B cell (primary cell): Measurements from ENCODE around the gene SLC30A9. TPM values are rescaled to one million over a fixed set of nuclear protein-coding genes. Genes with fewer than 3 reads are reported as not detected.

Experiments used
- ATAC-seq: fragments of 200-7000 bp; cut with Tn5 transposase; one replicate; pipeline ENCODE4 v1.10.0; 2021; ENCODE audit warnings: low read depth, mild to moderate bottlenecking, moderate number of reproducible peaks, moderate library complexity
- CTCF ChIA-PET: fragments of 350-600 bp; sonication (Branson Sonifier 250); formaldehyde crosslinking; loops from one replicate; lab custom pipeline; 2021; ENCODE audit warnings: antibody characterized with exemption, inconsistent platforms; lab: Charles Lee
- POLR2A ChIA-PET: fragments of 350-600 bp; sonication (Branson Sonifier 250); formaldehyde crosslinking; loops from one replicate; lab custom pipeline; 2021; ENCODE audit warnings: antibody characterized with exemption; lab: Charles Lee
- DNase-seq: peaks from one replicate; pipeline ENCODE4 v3.0.0; 2013
- H2AFZ ChIP-seq: 2 replicates; pipeline ENCODE4 v1.6.1; 2012; ENCODE audit warnings: mild to moderate bottlenecking, low read depth, low read length; ENCODE audit not compliant: insufficient read depth, poor library complexity, severe bottlenecking
- H3K27ac ChIP-seq, 2 donors: 1 replicate in 1 of 2; 2 replicates in 1 of 2; pipeline ENCODE4 v1.5.1; 2012 to 2013; ENCODE audit warnings: low read length in 2 of 2, mild to moderate bottlenecking in 2 of 2, moderate library complexity in 1 of 2
- H3K27me3 ChIP-seq, 4 experiments: fragments of 200-600 bp in 1 of 4; sonication (generic) in 1 of 4; replicated peaks in 1 of 4; 1 replicate in 2 of 4; 2 replicates in 2 of 4; pipeline versions ENCODE4 v1.6.1 to v1.7.0; 2013 to 2016; ENCODE audit warnings: low read length in 3 of 4, mild to moderate bottlenecking in 2 of 4, mixed read lengths in 1 of 4, moderate library complexity in 1 of 4; ENCODE audit not compliant: insufficient read depth in 4 of 4, control insufficient read depth in 3 of 4; ENCODE audit errors: control extremely low read depth in 1 of 4
- H3K36me3 ChIP-seq, 2 experiments: replicated peaks in 1 of 2; 1 replicate in 1 of 2; 2 replicates in 1 of 2; pipeline versions ENCODE4 v1.6.1 to v1.7.1; 2013; ENCODE audit warnings: low read length in 1 of 2; ENCODE audit not compliant: insufficient read depth in 2 of 2, control insufficient read depth in 1 of 2; ENCODE audit errors: control extremely low read depth in 1 of 2, extremely low read depth in 1 of 2
- H3K4me1 ChIP-seq, 2 donors: fragments of 200-600 bp in 1 of 2; sonication (generic) in 1 of 2; 1 replicate in 1 of 2; 2 replicates in 1 of 2; pipeline versions ENCODE4 v1.5.1 to v1.6.1; 2013 to 2017; ENCODE audit warnings: low read length in 2 of 2; ENCODE audit not compliant: control insufficient read depth in 2 of 2, insufficient read depth in 2 of 2
- H3K4me2 ChIP-seq: replicated peaks from 2 replicates; pipeline ENCODE3; 2012; ENCODE audit warnings: mild to moderate bottlenecking, low read depth, low read length; ENCODE audit not compliant: poor library complexity, severe bottlenecking
- H3K4me3 ChIP-seq, 5 experiments: fragments of 200-600 bp in 1 of 5; sonication (generic) in 1 of 5; 1 replicate in 3 of 5; 2 replicates in 2 of 5; pipeline versions ENCODE4 v1.5.1 to v1.7.0; 2011 to 2016; ENCODE audit warnings: low read length in 4 of 5, mild to moderate bottlenecking in 4 of 5, low read depth in 2 of 5, control low read depth in 1 of 5, moderate library complexity in 1 of 5; ENCODE audit not compliant: insufficient read depth in 1 of 5; ENCODE audit errors: control extremely low read depth in 1 of 5, extremely low read depth in 1 of 5
- H3K79me2 ChIP-seq: fragments of 200-600 bp; sonication (generic); one replicate; pipeline ENCODE4 v1.6.0; 2016; ENCODE audit warnings: low read length; ENCODE audit not compliant: control insufficient read depth, insufficient read depth
- H3K9ac ChIP-seq: fragments of 200-600 bp; sonication (generic); 2 replicates; pipeline ENCODE4 v1.6.1; 2017; ENCODE audit warnings: mild to moderate bottlenecking, low read length, moderate library complexity
- H3K9me3 ChIP-seq, 3 donors: one replicate each; pipeline versions ENCODE4 v1.6.1 to v1.7.1; 2013; ENCODE audit warnings: low read length in 2 of 3; ENCODE audit not compliant: control insufficient read depth in 2 of 3, insufficient read depth in 1 of 3; ENCODE audit errors: control extremely low read depth in 1 of 3
- H4K20me1 ChIP-seq: 2 replicates; pipeline ENCODE4 v1.6.0; 2012; ENCODE audit warnings: mild to moderate bottlenecking, low read length; ENCODE audit not compliant: insufficient read depth, control insufficient read depth, poor library complexity, severe bottlenecking
- H3K27ac Mint-ChIP-seq: one replicate; pipeline ENCODE4 v1.8.0; 2021; ENCODE audit warnings: mixed read lengths
- H3K27me3 Mint-ChIP-seq: one replicate; pipeline ENCODE4 v1.8.0; 2021; ENCODE audit warnings: mixed read lengths
- H3K4me1 Mint-ChIP-seq: one replicate; pipeline ENCODE4 v1.8.0; 2021; ENCODE audit warnings: mixed read lengths
- H3K4me3 Mint-ChIP-seq: one replicate; pipeline ENCODE4 v1.8.0; 2021; ENCODE audit warnings: mixed read lengths
- H3K9me3 Mint-ChIP-seq: one replicate; pipeline ENCODE4 v1.8.0; 2022; ENCODE audit warnings: mixed read lengths; ENCODE audit not compliant: insufficient read depth
- EZH2 ChIP-seq: IDR thresholded peaks from 2 replicates; pipeline ENCODE4 v1.6.1; 2012; ENCODE audit warnings: borderline replicate concordance, low read depth, mild to moderate bottlenecking, moderate library complexity, low read length; ENCODE audit not compliant: insufficient read depth, poor library complexity, severe bottlenecking
- WGBS: methylation state at CpG from one replicate; pipeline ENCODE4 v1.1.5; 2013; ENCODE audit warnings: missing lambda C conversion rate; ENCODE audit not compliant: insufficient coverage; 5-methylcytosine and 5-hydroxymethylcytosine counted together
- intact Hi-C: fragments of 100-400 bp; cut with micrococcal nuclease; formaldehyde crosslinking; loops from one replicate; pipeline ENCODE4 v1.10.0; 2022
- polyA plus RNA-seq: library from polyadenylated mRNA; depleted of rRNA; stranded (reverse); fragments of >200 nt; gene quantifications from 2 replicates; pipeline ENCODE4 v1.2.3, GENCODE V29; 2012
- total RNA-seq, 2 donors: library from RNA; stranded (reverse); fragments of 120-200 nt in 1 of 2; gene quantifications; 1 replicate in 1 of 2; 2 replicates in 1 of 2; pipeline versions ENCODE4 v1.2.3 to v1.2.4, GENCODE V29; 2013 to 2022
- TF ChIP-seq, protein P1 (sequence below): fragments of 200-600 bp; IDR thresholded peaks from one replicate; pipeline ENCODE4 v1.8.0; 2022; ENCODE audit warnings: antibody characterized with exemption, mild to moderate bottlenecking

SLC30A9 gene
- total and polyA plus RNA-seq, 2 donors (not counting 1 experiment from before 2014, with no cell fraction given), result 9.9 to 37.0 TPM

DNA sequence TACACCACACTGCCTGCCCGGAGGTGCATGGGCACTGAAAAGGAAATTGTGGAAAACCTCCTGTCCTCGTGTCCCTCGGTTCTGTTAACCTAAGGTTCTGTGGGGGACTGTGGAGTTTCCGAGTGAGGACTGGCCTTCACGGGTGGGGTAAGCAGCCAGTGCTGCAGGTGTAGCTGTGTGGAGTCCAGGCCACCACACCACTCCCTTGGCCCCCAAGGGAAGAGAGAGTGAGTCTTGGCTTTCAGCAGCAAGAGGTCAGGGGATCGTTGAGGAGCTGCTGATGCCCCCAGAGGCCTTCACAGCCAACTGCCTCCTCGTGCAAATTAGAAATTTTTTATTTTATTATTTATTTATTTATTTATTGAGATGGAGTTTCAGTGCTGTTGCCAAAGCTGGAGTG is 141.8 kb downstream of the SLC30A9 start:
- intact Hi-C loops, result no loop called here
- peaks cover 6 to 8% of the 10 kb centered on the region in 2 donors for H3K4me1 ChIP-seq
- no peak overlapping the region for H2AFZ ChIP-seq
- ChIA-PET POLR2A (no interaction called here), CTCF (no interaction called here)
- peaks cover 0 to 3% of the 10 kb centered on the region in 2 experiments for H3K36me3 ChIP-seq
- H3K27ac ChIP-seq, result no peak overlapping the region
- H3K79me2 ChIP-seq, result peaks cover 33% of the 10 kb centered on the region
- H3K27ac Mint-ChIP-seq, result no peak overlapping the region
- ATAC-seq (no peak), DNase-seq (no peak)
- WGBS, result 98% methylated on average over 4 of the region's 7 CpGs
- peaks cover 0 to 4% (median 0%) of the 10 kb centered on the region in 3 donors for H3K9me3 ChIP-seq
- H3K4me2 ChIP-seq, result no peak overlapping the region
- no peaks in the 10 kb centered on the region for H3K27me3 ChIP-seq
- H3K9ac ChIP-seq, result no peak overlapping the region
- H3K9me3 Mint-ChIP-seq, result no peaks in the 10 kb centered on the region
- H3K4me3 ChIP-seq, result no peak overlapping the region
- TF ChIP-seq, protein P1, sequence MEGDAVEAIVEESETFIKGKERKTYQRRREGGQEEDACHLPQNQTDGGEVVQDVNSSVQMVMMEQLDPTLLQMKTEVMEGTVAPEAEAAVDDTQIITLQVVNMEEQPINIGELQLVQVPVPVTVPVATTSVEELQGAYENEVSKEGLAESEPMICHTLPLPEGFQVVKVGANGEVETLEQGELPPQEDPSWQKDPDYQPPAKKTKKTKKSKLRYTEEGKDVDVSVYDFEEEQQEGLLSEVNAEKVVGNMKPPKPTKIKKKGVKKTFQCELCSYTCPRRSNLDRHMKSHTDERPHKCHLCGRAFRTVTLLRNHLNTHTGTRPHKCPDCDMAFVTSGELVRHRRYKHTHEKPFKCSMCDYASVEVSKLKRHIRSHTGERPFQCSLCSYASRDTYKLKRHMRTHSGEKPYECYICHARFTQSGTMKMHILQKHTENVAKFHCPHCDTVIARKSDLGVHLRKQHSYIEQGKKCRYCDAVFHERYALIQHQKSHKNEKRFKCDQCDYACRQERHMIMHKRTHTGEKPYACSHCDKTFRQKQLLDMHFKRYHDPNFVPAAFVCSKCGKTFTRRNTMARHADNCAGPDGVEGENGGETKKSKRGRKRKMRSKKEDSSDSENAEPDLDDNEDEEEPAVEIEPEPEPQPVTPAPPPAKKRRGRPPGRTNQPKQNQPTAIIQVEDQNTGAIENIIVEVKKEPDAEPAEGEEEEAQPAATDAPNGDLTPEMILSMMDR, result no peak
- TF ChIP-seq EZH2, result no peak
- no peak overlapping the region for H3K4me3 Mint-ChIP-seq
- H3K4me1 Mint-ChIP-seq, result peaks cover 27% of the 10 kb centered on the region
- peaks cover 19% of the 10 kb centered on the region for H4K20me1 ChIP-seq
- no peaks in the 10 kb centered on the region for H3K27me3 Mint-ChIP-seq

DNA sequence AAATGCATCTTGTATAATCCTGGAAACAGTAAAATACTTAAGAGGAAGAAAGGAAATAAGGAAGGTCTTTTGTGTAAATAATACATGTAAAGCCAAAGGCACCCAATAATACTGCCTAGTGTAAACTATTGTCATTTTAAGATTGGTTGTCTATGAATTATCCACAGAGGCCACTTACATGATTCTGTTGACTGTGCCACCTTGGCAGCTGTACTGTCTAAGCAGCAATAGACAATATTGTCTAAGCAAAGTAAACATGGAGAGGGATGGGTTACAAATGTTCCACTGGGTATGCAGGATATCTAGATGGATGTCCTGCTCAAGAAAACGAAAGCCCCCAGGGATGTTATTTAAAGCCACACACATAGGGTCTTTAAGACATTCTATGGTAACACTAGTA is 142.7 kb downstream of the SLC30A9 start:
- H3K9me3 Mint-ChIP-seq, result no peaks in the 10 kb centered on the region

More for the DNA sequence above, 142.7 kb downstream of the SLC30A9 start:
- Histone ChIP-seq H3K36me3 (peaks cover 0 to 3% of the 10 kb centered on the region in 2 experiments), H3K27me3 (no peaks in the 10 kb centered on the region), H3K4me3 (no peak overlapping the region), H3K79me2 (peaks cover 36% of the 10 kb centered on the region), H3K27ac (no peak overlapping the region), H3K9ac (no peak overlapping the region), H3K9me3 (peaks cover 0 to 4% (median 0%) of the 10 kb centered on the region in 3 donors), H3K4me2 (no peak overlapping the region), H2AFZ (no peak overlapping the region), H3K4me1 (no peaks in the 10 kb centered on the region), H4K20me1 (peaks cover 12% of the 10 kb centered on the region)
- ChIA-PET CTCF (no interaction called here), POLR2A (no interaction called here)
- Mint-ChIP-seq H3K4me1 (peaks cover 20% of the 10 kb centered on the region), H3K4me3 (no peak overlapping the region), H3K27ac (no peak overlapping the region), H3K27me3 (no peaks in the 10 kb centered on the region)
- DNase-seq, result no peak
- intact Hi-C loops, result no loop called here
- TF ChIP-seq EZH2, result no peak
- TF ChIP-seq, protein P1, result no peak
- ATAC-seq, result no peak
- WGBS, result no CpG with 5 or more reads among the region's 1 CpG
